Mucosa of descending colon (tissue), 3 donors: ENCODE measurements around the gene BTC. TPM values are rescaled to one million over a fixed set of nuclear protein-coding genes. Genes with fewer than 3 reads are reported as not detected.
"Not testable (repeated sequence)": the region's sequence is repeated elsewhere in the genome, so short reads cannot be mapped to it uniquely, and the experiment has no call there.

ENCODE experiments used
- ATAC-seq: fragments of 200-7000 bp; cut with Tn5 transposase; one replicate; pipeline ENCODE4 v1.9.1; 2020; ENCODE audit warnings: mild to moderate bottlenecking, moderate library complexity
- DNase-seq, 3 donors: peaks; one replicate each; pipeline ENCODE4 v3.0.0-alpha.2; 2020
- H3K36me3 ChIP-seq: fragments of 200-600 bp; one replicate; pipeline ENCODE4 v1.8.0; 2021; ENCODE audit warnings: low read depth, mild to moderate bottlenecking
- H3K4me1 ChIP-seq: fragments of 200-600 bp; one replicate; pipeline ENCODE4 v1.8.0; 2021; ENCODE audit warnings: low read depth, mild to moderate bottlenecking
- H3K4me3 ChIP-seq: fragments of 200-600 bp; one replicate; pipeline ENCODE4 v1.8.0; 2021; ENCODE audit warnings: mild to moderate bottlenecking
- H3K9me3 ChIP-seq: fragments of 200-600 bp; one replicate; pipeline ENCODE4 v1.8.0; 2021; ENCODE audit warnings: mild to moderate bottlenecking
- CTCF ChIP-seq: fragments of 200-600 bp; IDR thresholded peaks from one replicate; pipeline ENCODE4 v1.8.0; 2022; ENCODE audit warnings: antibody characterized with exemption, mild to moderate bottlenecking
- intact Hi-C, 2 donors: fragments of 100-400 bp; cut with DNase I in 1 of 2; cut with micrococcal nuclease in 1 of 2; formaldehyde crosslinking; loops; one replicate each; pipeline versions ENCODE4 v1.11.0 to v1.11.1; 2022; cut with DNase I, micrococcal nuclease
- total RNA-seq, 3 donors: library from RNA; stranded (reverse); fragmentation: NEBNext Ultra II Directional in 2 of 3; extraction: Animal tissue kit (Norgen Biotek cat#: 25700) in 2 of 3; gene quantifications; one replicate each; pipeline versions ENCODE4 v1.2.1 to v1.2.4, GENCODE V29; 2021 to 2023
- donor health status: DM: no; HTN: no; CAD: no; lungs with moderate emphysema.
- donor health status: DM: no; HTN: no; CAD: no.
- donor health status: DM: no; HTN: yes; CAD: no.

BTC gene
- total RNA-seq, 3 donors from 2014 or later, result 5.6 to 20.6 (median 6.3) TPM

GRCh38 chr4:74822603-74823002 is 28.3 kb upstream of the BTC start:
- no peak for TF ChIP-seq CTCF
- intact Hi-C loops, result no loop called here
- Histone ChIP-seq H3K36me3 (no peaks in the 10 kb centered on the region), H3K4me3 (no peak overlapping the region), H3K9me3 (no peaks in the 10 kb centered on the region), H3K4me1 (no peaks in the 10 kb centered on the region)
- ATAC-seq, result no peak
- no peak for DNase-seq

- no peak overlapping the region for H3K4me3 ChIP-seq
- H3K36me3 ChIP-seq, result no peaks in the 10 kb centered on the region
- no peaks in the 10 kb centered on the region for H3K4me1 ChIP-seq
- TF ChIP-seq CTCF, result no peak
- intact Hi-C loops, result no loop called here
- ATAC-seq, result no peak
- H3K9me3 ChIP-seq, result no peaks in the 10 kb centered on the region
- no peak for DNase-seq
Measured at GRCh38 chr4:74821541-74821940, 27.2 kb upstream of the BTC start.

- H3K4me1 ChIP-seq, result no peaks in the 10 kb centered on the region
- intact Hi-C loops, result no loop called here
- TF ChIP-seq CTCF, result no peak
- H3K4me3 ChIP-seq, result no peak overlapping the region
- H3K36me3 ChIP-seq, result no peaks in the 10 kb centered on the region
- no peak for DNase-seq
- H3K9me3 ChIP-seq, result no peaks in the 10 kb centered on the region
- no peak for ATAC-seq
Measured at GRCh38 chr4:74814052-74814451, 19.7 kb upstream of the BTC start.

GRCh38 chr4:74812056-74812455 is 17.7 kb upstream of the BTC start:
- H3K36me3 ChIP-seq, ATAC-seq, H3K4me3 ChIP-seq, DNase-seq, H3K9me3 ChIP-seq, intact Hi-C loops, H3K4me1 ChIP-seq: not testable (repeated sequence)

GRCh38 chr4:74805601-74806000 is 11.3 kb upstream of the BTC start:
- Histone ChIP-seq H3K4me1 (no peaks in the 10 kb centered on the region), H3K4me3 (no peak overlapping the region), H3K36me3 (no peaks in the 10 kb centered on the region), H3K9me3 (no peaks in the 10 kb centered on the region)
- ATAC-seq (no peak), DNase-seq (no peak)
- no peak for TF ChIP-seq CTCF
- intact Hi-C loops, result no loop called here

GRCh38 chr4:74800310-74800709 is 6.0 kb upstream of the BTC start:
- Histone ChIP-seq H3K9me3 (no peaks in the 10 kb centered on the region), H3K4me3 (no peak overlapping the region), H3K36me3 (no peaks in the 10 kb centered on the region), H3K4me1 (no peaks in the 10 kb centered on the region)
- DNase-seq, result no peak
- no peak for ATAC-seq
- intact Hi-C loops, result no loop called here
- no peak for TF ChIP-seq CTCF
